WTC11 (cell line): ENCODE results near the gene CHRM3. TPM values are rescaled to one million over a fixed set of nuclear protein-coding genes. Genes with fewer than 3 reads are reported as not detected.

Experiments used
- ATAC-seq: fragments of 200-7000 bp; cut with Tn5 transposase; 2 replicates; pipeline ENCODE4 v1.10.0; 2021; ENCODE audit warnings: mild to moderate bottlenecking, moderate library complexity
- CTCF ChIA-PET: fragments of 300-600 bp; sonication (Branson Sonifier 250); formaldehyde crosslinking; loops from one replicate; lab custom pipeline; 2021; ENCODE audit warnings: antibody characterized with exemption; lab: Charles Lee
- POLR2A ChIA-PET: fragments of 350-600 bp; sonication (Branson Sonifier 250); formaldehyde crosslinking; loops from one replicate; lab custom pipeline; 2021; ENCODE audit warnings: antibody characterized with exemption; lab: Charles Lee
- DNase-seq: peaks from one replicate; pipeline ENCODE4 v3.0.0; 2021; ENCODE audit warnings: low spot score
- H3K27ac Mint-ChIP-seq: 2 replicates; pipeline ENCODE4 v1.8.0; 2021; ENCODE audit warnings: mixed read lengths
- H3K27me3 Mint-ChIP-seq: 2 replicates; pipeline ENCODE4 v1.8.0; 2021; ENCODE audit warnings: low read depth, mild to moderate bottlenecking, moderate library complexity, mixed read lengths
- H3K36me3 Mint-ChIP-seq: 2 replicates; pipeline ENCODE4 v1.8.0; 2021; ENCODE audit warnings: mixed read lengths
- H3K4me1 Mint-ChIP-seq: 2 replicates; pipeline ENCODE4 v1.8.0; 2022; ENCODE audit warnings: mixed read lengths
- H3K4me3 Mint-ChIP-seq: 2 replicates; pipeline ENCODE4 v1.8.0; 2021; ENCODE audit warnings: mild to moderate bottlenecking, moderate library complexity, mixed read lengths
- H3K9me3 Mint-ChIP-seq: 2 replicates; pipeline ENCODE4 v1.8.0; 2021; ENCODE audit warnings: mixed read lengths
- AFF4 ChIP-seq: sonication (generic); formaldehyde crosslinking; IDR thresholded peaks from 2 replicates; pipeline ENCODE4 v1.8.1; 2023; ENCODE audit warnings: mild to moderate bottlenecking, missing genetic modification reagents, borderline replicate concordance
- E2F4 ChIP-seq: sonication (generic); formaldehyde crosslinking; IDR thresholded peaks from 2 replicates; pipeline ENCODE4 v1.8.1; 2022; ENCODE audit warnings: low read depth, mild to moderate bottlenecking, moderate library complexity, missing genetic modification reagents, borderline replicate concordance
- EMX1 ChIP-seq: fragments of 250-450 bp; sonication (Bioruptor Pico); IDR thresholded peaks from 2 replicates; pipeline ENCODE4 v1.8.0; 2021; ENCODE audit warnings: mild to moderate bottlenecking
- GTF2I ChIP-seq: fragments of 250-450 bp; sonication (Bioruptor Pico); conservative IDR thresholded peaks from 2 replicates; pipeline ENCODE4 v1.4.0; 2021; ENCODE audit warnings: mild to moderate bottlenecking
- MAX ChIP-seq: sonication (generic); formaldehyde crosslinking; IDR thresholded peaks from 2 replicates; pipeline ENCODE4 v1.8.0; 2022; ENCODE audit warnings: mild to moderate bottlenecking, missing genetic modification reagents
- STAT6 ChIP-seq: sonication (generic); formaldehyde crosslinking; conservative IDR thresholded peaks from 2 replicates; pipeline ENCODE4 v1.8.1; 2023; ENCODE audit warnings: mild to moderate bottlenecking, low read depth, missing genetic modification reagents, moderate library complexity
- USF1 ChIP-seq: sonication (generic); formaldehyde crosslinking; IDR thresholded peaks from 2 replicates; pipeline ENCODE4 v1.8.0; 2022; ENCODE audit warnings: mild to moderate bottlenecking, missing genetic modification reagents
- ZBTB43 ChIP-seq: sonication (generic); formaldehyde crosslinking; IDR thresholded peaks from 2 replicates; pipeline ENCODE4 v1.8.1; 2023; ENCODE audit warnings: mild to moderate bottlenecking, missing genetic modification reagents
- ZNF396 ChIP-seq: fragments of 250-450 bp; sonication (Bioruptor Pico); IDR thresholded peaks from 2 replicates; pipeline ENCODE4 v1.8.0; 2021; ENCODE audit warnings: mild to moderate bottlenecking, moderate library complexity, borderline replicate concordance
- total RNA-seq: library from RNA; stranded (reverse); gene quantifications from 3 replicates; pipeline ENCODE4 v1.2.3, GENCODE V29; 2021

CHRM3 gene
- total RNA-seq, 1 experiment from 2014 or later: 6.9 TPM

GRCh38 chr1:239383714-239384113 is 2.7 kb upstream of the CHRM3 start:
- Mint-ChIP-seq H3K36me3 (no peaks in the 10 kb centered on the region), H3K27me3 (peaks cover 35% of the 10 kb centered on the region)
- TF ChIP-seq STAT6: no peak
- no peak for TF ChIP-seq E2F4 (CRISPR knock-in tag)
- no peak for TF ChIP-seq GTF2I (CRISPR knock-in tag)
- TF ChIP-seq ZNF396 (CRISPR knock-in tag): no peak
- TF ChIP-seq EMX1 (CRISPR knock-in tag): no peak
- TF ChIP-seq, all 79 proteins: peak for 0
- H3K27ac Mint-ChIP-seq: no peak overlapping the region
- POLR2A ChIA-PET: no interaction called here
- peaks cover 13% of the 10 kb centered on the region for H3K4me1 Mint-ChIP-seq
- CTCF ChIA-PET: no interaction called here
- H3K4me3 Mint-ChIP-seq: no peak overlapping the region
- DNase-seq (no peak), ATAC-seq (no peak)
- no peaks in the 10 kb centered on the region for H3K9me3 Mint-ChIP-seq

- Mint-ChIP-seq H3K27ac (no peak overlapping the region), H3K27me3 (peaks cover 43% of the 10 kb centered on the region)
Observed at GRCh38 chr1:239387304-239388158, 1.2 kb downstream of the CHRM3 start.

More at GRCh38 chr1:239387304-239388158, 1.2 kb downstream of the CHRM3 start:
- DNase-seq (peak; percentile 41), ATAC-seq (peak; percentile 57)
- TF ChIP-seq ZBTB43 (CRISPR knock-in tag): 0 out of 2 replicates have a peak, but pooled peaks have one; percentile 78
- peak; percentile 50; the same call in 1 of the 2 replicates for TF ChIP-seq MAX (CRISPR knock-in tag)
- TF ChIP-seq USF1: no peak
- no peak for TF ChIP-seq AFF4 (CRISPR knock-in tag)
- ChIA-PET POLR2A (interaction anchor here (0.6 kb wide), 1 partner anchor 711 kb away, joined by 3 read pairs; no protein-coding TSS in a partner anchor), CTCF (interaction anchor here (1.1 to 1.8 kb wide), 2 partner anchors 510 to 565 kb away, joined by 3 to 7 read pairs; no protein-coding TSS in a partner anchor)
- H3K4me1 Mint-ChIP-seq: peaks cover 18% of the 10 kb centered on the region
- no peaks in the 10 kb centered on the region for H3K9me3 Mint-ChIP-seq
- no peaks in the 10 kb centered on the region for H3K36me3 Mint-ChIP-seq
- peak overlapping the region; percentile 92 for H3K4me3 Mint-ChIP-seq
